Regular cardiac myocyte (primary cell): ENCODE measurements around the gene NECAB2. TPM values are rescaled to one million over a fixed set of nuclear protein-coding genes. Genes with fewer than 3 reads are reported as not detected.

Experiments
- total RNA-seq: library from RNA; depleted of rRNA; stranded (reverse); fragments of >200 nt; gene quantifications from 2 replicates; pipeline ENCODE4 v1.2.3, GENCODE V29; 2014

NECAB2 gene
- total RNA-seq: not detected in 2 replicates

GRCh38 chr16:83967838-83968305 lies at the start of gene NECAB2:
Gene NECAB2 (plus strand): TSS chr16:83968244. CDS start chr16:83968649, 405 bp downstream.

GRCh38 chr16:83952940-83953795 lies 14.9 kb upstream of the NECAB2 start, which contains the start of gene OSGIN1:
Gene OSGIN1 (plus strand): TSS chr16:83953240. CDS start chr16:83957672, 4,432 bp downstream.

GRCh38 chr16:84042308-84042878 lies 74.3 kb downstream of the NECAB2 start, which contains the start of gene SLC38A8:
Gene SLC38A8 (minus strand): TSS chr16:84042795. CDS start chr16:84042157, 638 bp downstream.

Other genes with a start within 250 kb of the NECAB2 start
- gene HSBP1, start 160.3 kb upstream of the NECAB2 start, total RNA-seq: 48.7 and 49.3 TPM in 2 replicates
- gene MLYCD, start 69.1 kb upstream of the NECAB2 start, total RNA-seq: 2.1 and 4.5 TPM in 2 replicates
- gene OSGIN1, start 15.0 kb upstream of the NECAB2 start, total RNA-seq: 1.1 and 1.3 TPM in 2 replicates
- gene SLC38A8, start 74.6 kb downstream of the NECAB2 start, total RNA-seq: not detected in 2 replicates
- gene MBTPS1, start 148.7 kb downstream of the NECAB2 start, total RNA-seq: 123 and 134 TPM in 2 replicates
- 20.1 and 29.0 TPM in 2 replicates for gene HSDL1, start 176.9 kb downstream of the NECAB2 start, total RNA-seq
- gene DNAAF1, start 177.1 kb downstream of the NECAB2 start, total RNA-seq: not detected in 2 replicates
- gene TAF1C, start 218.8 kb downstream of the NECAB2 start, total RNA-seq: 15.1 and 16.9 TPM in 2 replicates
- gene ADAD2, start 222.9 kb downstream of the NECAB2 start, total RNA-seq: not detected in 2 replicates